Measurements from ENCODE around the gene BRIP1. TPM values are rescaled to one million over a fixed set of nuclear protein-coding genes. Genes with fewer than 3 reads are reported as not detected.

Gene BRIP1
- total and polyA plus RNA-seq, 4 donors: 0.21 to 4.3 (median 0.82) TPM

GRCh38 chr17:61746248-61746985 is 116.9 kb downstream of the BRIP1 start:
- TF ChIP-seq CTCF (IDR thresholded peaks at IDR 0.05; ENCODE audit: control extremely low read depth, extremely low read depth): no peak
- 98% methylated on average over 3 of the region's 3 CpGs for WGBS, 2 donors
- H3K27ac ChIP-seq (ENCODE audit: low read depth in 1 of 2, low read length in 1 of 2): no peak overlapping the region

GRCh38 chr17:61744804-61745203 is 118.5 kb downstream of the BRIP1 start:
- Histone ChIP-seq H3K4me3 (no peak overlapping the region), H3K9ac (ENCODE audit: insufficient read depth in 1 of 2, low read length in 2 of 2) (no peak overlapping the region), H3K27me3 (ENCODE audit: control insufficient read depth in 3 of 3, insufficient read depth in 3 of 3, low read length in 2 of 3) (no peaks in the 10 kb centered on the region), H3K4me1 (ENCODE audit: control insufficient read depth in 5 of 5, insufficient read depth in 5 of 5, low read length in 5 of 5) (no peaks in the 10 kb centered on the region), H3K36me3 (ENCODE audit: control insufficient read depth in 4 of 4, insufficient read depth in 4 of 4, low read length in 4 of 4) (peaks cover 0 to 28% (median 6%) of the 10 kb centered on the region in 4 donors), H3K9me3 (ENCODE audit: control insufficient read depth in 4 of 4, insufficient read depth in 3 of 4, low read length in 3 of 4) (peaks cover 0 to 9% (median 3%) of the 10 kb centered on the region in 4 donors), H3K27ac (ENCODE audit: low read depth in 1 of 2, low read length in 1 of 2) (no peak overlapping the region)
- TF ChIP-seq CTCF (IDR thresholded peaks at IDR 0.05; ENCODE audit: control extremely low read depth, extremely low read depth): no peak
- no peak for ATAC-seq (ENCODE audit: insufficient read depth, low FRiP score)
- no peak for DNase-seq

More at GRCh38 chr17:61746248-61746985, 116.9 kb downstream of the BRIP1 start:
- H3K9me3 ChIP-seq (ENCODE audit: control insufficient read depth in 4 of 4, insufficient read depth in 3 of 4, low read length in 3 of 4): peaks cover 0 to 9% (median under 1%) of the 10 kb centered on the region in 4 donors
- no peaks in the 10 kb centered on the region for H3K27me3 ChIP-seq (ENCODE audit: control insufficient read depth in 3 of 3, insufficient read depth in 3 of 3, low read length in 2 of 3)
- DNase-seq (no peak), ATAC-seq (ENCODE audit: insufficient read depth, low FRiP score) (no peak)
- H3K9ac ChIP-seq (ENCODE audit: insufficient read depth in 1 of 2, low read length in 2 of 2): no peak overlapping the region
- no peak overlapping the region for H3K4me3 ChIP-seq
- H3K36me3 ChIP-seq (ENCODE audit: control insufficient read depth in 4 of 4, insufficient read depth in 4 of 4, low read length in 4 of 4): peaks cover 0 to 18% (median 4%) of the 10 kb centered on the region in 4 donors
- no peaks in the 10 kb centered on the region for H3K4me1 ChIP-seq (ENCODE audit: control insufficient read depth in 5 of 5, insufficient read depth in 5 of 5, low read length in 5 of 5)

- no peak overlapping the region for H3K27ac ChIP-seq (ENCODE audit: low read depth in 1 of 2, low read length in 1 of 2)
- no peak for TF ChIP-seq CTCF (IDR thresholded peaks at IDR 0.05; ENCODE audit: control extremely low read depth, extremely low read depth)
- no peaks in the 10 kb centered on the region for H3K4me1 ChIP-seq (ENCODE audit: control insufficient read depth in 5 of 5, insufficient read depth in 5 of 5, low read length in 5 of 5)
- no peaks in the 10 kb centered on the region for H3K27me3 ChIP-seq (ENCODE audit: control insufficient read depth in 3 of 3, insufficient read depth in 3 of 3, low read length in 2 of 3)
- DNase-seq (no peak), ATAC-seq (ENCODE audit: insufficient read depth, low FRiP score) (no peak)
- H3K9me3 ChIP-seq (ENCODE audit: control insufficient read depth in 4 of 4, insufficient read depth in 3 of 4, low read length in 3 of 4): peaks cover 0 to 9% (median 3%) of the 10 kb centered on the region in 4 donors
- no peak overlapping the region for H3K4me3 ChIP-seq
- peaks cover 0 to 32% (median 6%) of the 10 kb centered on the region in 4 donors for H3K36me3 ChIP-seq (ENCODE audit: control insufficient read depth in 4 of 4, insufficient read depth in 4 of 4, low read length in 4 of 4)
- no peak overlapping the region for H3K9ac ChIP-seq (ENCODE audit: insufficient read depth in 1 of 2, low read length in 2 of 2)
- WGBS, 2 donors: 96% methylated on average over 3 of the region's 3 CpGs
These were observed 119.1 kb downstream of the BRIP1 start for GRCh38 chr17:61744252-61744651.

All from lung (tissue), 12 donors.